Osteoblast (primary cell): ENCODE results near the gene WDR49. TPM values are rescaled to one million over a fixed set of nuclear protein-coding genes. Genes with fewer than 3 reads are reported as not detected.

Source experiments
- DNase-seq: peaks from one replicate; pipeline ENCODE4 v3.0.0; 2011; ENCODE audit warnings: low spot score, mixed read lengths; ENCODE audit not compliant: insufficient read length; ENCODE audit errors: missing footprints
- H2AFZ ChIP-seq: 2 replicates; pipeline ENCODE4 v1.6.0; 2011; ENCODE audit warnings: mild to moderate bottlenecking, low read length
- H3K27ac ChIP-seq: 2 replicates; pipeline ENCODE4 v1.5.1; 2011; ENCODE audit warnings: mild to moderate bottlenecking, low read depth, low read length, moderate library complexity
- H3K27me3 ChIP-seq: 2 replicates; pipeline ENCODE4 v1.6.0; 2012; ENCODE audit warnings: mild to moderate bottlenecking, control low read depth, inconsistent platforms, low read length, moderate library complexity; ENCODE audit not compliant: insufficient read depth
- H3K36me3 ChIP-seq: 2 replicates; pipeline ENCODE4 v1.5.1; 2011; ENCODE audit warnings: mild to moderate bottlenecking, low read length, control low read depth, moderate library complexity; ENCODE audit not compliant: insufficient read depth
- H3K4me1 ChIP-seq: 2 replicates; pipeline ENCODE4 v1.5.1; 2011; ENCODE audit warnings: mild to moderate bottlenecking, low read length, control low read depth, moderate library complexity; ENCODE audit not compliant: insufficient read depth
- H3K4me2 ChIP-seq: 2 replicates; pipeline ENCODE4 v1.6.0; 2011; ENCODE audit warnings: mild to moderate bottlenecking, low read length; ENCODE audit not compliant: insufficient read depth
- H3K4me3 ChIP-seq: fragments of 200-600 bp; sonication (generic); 3 replicates; pipeline ENCODE4 v1.5.1; 2012; ENCODE audit warnings: mild to moderate bottlenecking, low read length, inconsistent platforms; ENCODE audit not compliant: insufficient read depth
- H3K79me2 ChIP-seq: 2 replicates; pipeline ENCODE4 v1.6.0; 2012; ENCODE audit warnings: mild to moderate bottlenecking, low read length, control low read depth, inconsistent platforms; ENCODE audit not compliant: insufficient read depth
- H3K9me3 ChIP-seq: 2 replicates; pipeline ENCODE4 v1.5.1; 2011; ENCODE audit warnings: low read depth, low read length, control low read depth
- H4K20me1 ChIP-seq: 2 replicates; pipeline ENCODE4 v1.6.0; 2012; ENCODE audit warnings: mild to moderate bottlenecking, low read length, control low read depth; ENCODE audit not compliant: insufficient read depth
- small RNA-seq: library from RNA; depleted of rRNA; stranded (forward); fragments of <200 nt; gene quantifications from one replicate; pipeline ENCODE3, GENCODE V24; 2012
- total RNA-seq: library from RNA; depleted of rRNA; stranded (reverse); fragments of >200 nt; gene quantifications from 2 replicates; pipeline ENCODE4 v1.2.3, GENCODE V29; 2012
- TF ChIP-seq, protein P1 (sequence below): IDR thresholded peaks from 2 replicates; pipeline ENCODE4 v1.5.1; 2011; ENCODE audit warnings: mild to moderate bottlenecking, low read depth, low read length, moderate library complexity; ENCODE audit errors: extremely low read depth

The WDR49 gene
- total RNA-seq, 1 donor, result under 0.01 TPM

DNA sequence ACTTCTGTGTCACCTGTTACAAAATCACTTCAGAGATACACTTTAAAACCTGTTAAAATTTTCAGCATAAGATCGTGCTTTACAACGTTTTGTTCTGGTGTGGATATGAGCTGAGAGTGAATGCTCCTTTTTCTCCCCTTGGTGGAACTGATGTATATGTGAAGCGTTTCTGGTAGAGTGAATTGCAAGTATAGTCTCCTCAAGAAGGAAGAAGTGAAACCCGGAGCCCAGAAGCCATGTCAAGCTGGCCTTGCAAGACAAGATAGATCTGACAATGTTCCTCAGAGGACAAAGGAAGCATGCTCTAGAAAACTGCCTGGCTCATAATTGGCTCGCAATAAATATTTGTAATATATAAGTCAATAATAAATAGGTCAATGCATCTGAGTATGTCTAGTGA, 203.5 kb downstream of the WDR49 start:
- no peaks in the 10 kb centered on the region for H3K27me3 ChIP-seq
- TF ChIP-seq, protein P1, sequence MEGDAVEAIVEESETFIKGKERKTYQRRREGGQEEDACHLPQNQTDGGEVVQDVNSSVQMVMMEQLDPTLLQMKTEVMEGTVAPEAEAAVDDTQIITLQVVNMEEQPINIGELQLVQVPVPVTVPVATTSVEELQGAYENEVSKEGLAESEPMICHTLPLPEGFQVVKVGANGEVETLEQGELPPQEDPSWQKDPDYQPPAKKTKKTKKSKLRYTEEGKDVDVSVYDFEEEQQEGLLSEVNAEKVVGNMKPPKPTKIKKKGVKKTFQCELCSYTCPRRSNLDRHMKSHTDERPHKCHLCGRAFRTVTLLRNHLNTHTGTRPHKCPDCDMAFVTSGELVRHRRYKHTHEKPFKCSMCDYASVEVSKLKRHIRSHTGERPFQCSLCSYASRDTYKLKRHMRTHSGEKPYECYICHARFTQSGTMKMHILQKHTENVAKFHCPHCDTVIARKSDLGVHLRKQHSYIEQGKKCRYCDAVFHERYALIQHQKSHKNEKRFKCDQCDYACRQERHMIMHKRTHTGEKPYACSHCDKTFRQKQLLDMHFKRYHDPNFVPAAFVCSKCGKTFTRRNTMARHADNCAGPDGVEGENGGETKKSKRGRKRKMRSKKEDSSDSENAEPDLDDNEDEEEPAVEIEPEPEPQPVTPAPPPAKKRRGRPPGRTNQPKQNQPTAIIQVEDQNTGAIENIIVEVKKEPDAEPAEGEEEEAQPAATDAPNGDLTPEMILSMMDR, result no peak
- DNase-seq, result no peak
- no peaks in the 10 kb centered on the region for H3K36me3 ChIP-seq
- H4K20me1 ChIP-seq, result no peaks in the 10 kb centered on the region
- H3K9me3 ChIP-seq, result no peaks in the 10 kb centered on the region
- H3K79me2 ChIP-seq, result no peaks in the 10 kb centered on the region
- no peak overlapping the region for H3K4me3 ChIP-seq
- no peak overlapping the region for H2AFZ ChIP-seq
- H3K27ac ChIP-seq, result no peak overlapping the region
- H3K4me2 ChIP-seq, result no peak overlapping the region
- H3K4me1 ChIP-seq, result no peaks in the 10 kb centered on the region

DNA sequence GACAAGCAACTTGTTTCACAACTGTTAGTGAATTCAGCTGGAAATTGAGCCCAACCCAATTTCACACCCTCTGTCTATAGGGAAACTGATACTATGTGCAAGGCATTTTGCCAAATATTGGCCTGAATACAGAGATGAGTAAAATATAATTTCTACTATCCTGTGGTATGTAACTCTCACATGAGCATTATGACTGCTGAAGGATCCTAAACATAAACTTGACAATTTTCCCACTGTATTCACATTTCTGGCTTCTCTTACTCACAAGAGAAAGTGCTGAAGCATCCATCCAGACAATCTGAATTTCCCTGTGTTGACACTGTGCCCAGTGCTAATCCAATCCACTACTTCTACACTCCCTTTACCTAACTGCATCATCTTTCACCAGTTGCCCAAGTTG, 208.3 kb downstream of the WDR49 start:
- Histone ChIP-seq H3K79me2 (no peaks in the 10 kb centered on the region), H3K27ac (no peak overlapping the region), H3K4me2 (no peak overlapping the region), H4K20me1 (no peaks in the 10 kb centered on the region), H3K36me3 (no peaks in the 10 kb centered on the region), H3K4me1 (no peaks in the 10 kb centered on the region), H2AFZ (no peak overlapping the region), H3K27me3 (no peaks in the 10 kb centered on the region), H3K4me3 (no peak overlapping the region), H3K9me3 (no peaks in the 10 kb centered on the region)
- DNase-seq, result no peak
- TF ChIP-seq, protein P1, result no peak

DNA sequence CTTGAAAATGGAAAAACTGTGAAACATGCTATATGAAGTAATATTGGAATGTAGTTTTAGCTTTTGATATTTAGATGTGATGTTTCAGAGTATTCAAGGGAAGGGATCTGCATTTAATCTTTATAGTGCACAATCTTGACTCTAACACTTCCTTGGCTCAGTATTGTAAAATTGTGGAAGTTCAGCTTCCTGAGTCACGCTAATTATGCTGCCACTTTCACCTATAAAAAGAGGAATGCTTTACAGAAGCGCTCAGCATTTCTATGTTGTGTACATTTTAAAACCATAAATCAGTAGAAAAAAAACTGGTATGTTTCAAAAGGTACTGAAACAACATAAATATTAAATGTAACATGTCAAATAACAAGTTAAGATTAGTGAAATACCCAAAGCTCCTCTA, 212.5 kb downstream of the WDR49 start:
- Histone ChIP-seq H3K4me3 (no peak overlapping the region), H3K9me3 (no peaks in the 10 kb centered on the region), H4K20me1 (no peaks in the 10 kb centered on the region), H3K27me3 (no peaks in the 10 kb centered on the region), H3K36me3 (no peaks in the 10 kb centered on the region), H3K27ac (no peak overlapping the region), H3K79me2 (no peaks in the 10 kb centered on the region), H3K4me1 (no peaks in the 10 kb centered on the region), H2AFZ (no peak overlapping the region), H3K4me2 (no peak overlapping the region)
- DNase-seq, result no peak
- TF ChIP-seq, protein P1, result no peak

DNA sequence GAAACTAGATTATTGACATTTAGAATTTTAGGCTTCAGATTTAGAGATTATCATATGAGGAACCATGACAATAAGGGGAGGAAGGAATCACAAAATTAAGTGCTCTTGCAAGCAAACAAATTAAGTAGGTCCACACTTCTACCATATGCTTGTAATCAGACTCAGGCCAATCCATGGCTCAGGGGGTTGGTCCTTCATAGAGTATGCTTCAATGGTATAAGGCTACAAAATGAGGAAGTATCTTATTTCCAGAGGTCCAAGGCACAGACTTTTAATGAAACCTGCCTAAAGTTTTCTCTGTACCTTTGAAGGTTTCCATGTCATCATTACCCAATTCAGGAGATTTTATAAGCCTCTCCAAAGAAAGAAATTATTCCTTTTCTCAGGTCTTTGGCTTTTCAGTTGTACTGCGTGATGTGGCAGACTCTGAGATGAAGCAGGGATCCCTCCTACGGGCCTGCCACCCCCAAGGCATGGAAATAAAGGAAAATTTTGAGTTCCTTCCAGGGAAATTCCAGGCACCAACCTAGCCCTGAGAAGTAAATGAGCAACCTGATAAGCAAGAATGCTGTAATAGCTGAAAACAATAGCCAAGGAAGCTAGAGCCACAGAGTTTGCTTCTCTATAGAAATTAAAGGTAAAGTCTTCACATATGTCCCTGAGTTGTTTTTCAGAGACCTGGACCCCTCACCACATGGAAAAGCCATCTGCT, 216.2 kb downstream of the WDR49 start:
- Histone ChIP-seq H2AFZ (no peak overlapping the region), H3K27ac (no peak overlapping the region), H3K4me1 (no peaks in the 10 kb centered on the region), H4K20me1 (no peaks in the 10 kb centered on the region), H3K36me3 (no peaks in the 10 kb centered on the region), H3K4me3 (no peak overlapping the region), H3K4me2 (no peak overlapping the region), H3K27me3 (no peaks in the 10 kb centered on the region), H3K9me3 (no peaks in the 10 kb centered on the region), H3K79me2 (no peaks in the 10 kb centered on the region)
- TF ChIP-seq, protein P1, result no peak
- DNase-seq, result no peak

Small RNA genes lying within 50 kb of the gene (small RNA-seq; reads per million reads assigned to genes)
- not detected for gene HMGN1P8

Other genes with a start within 250 kb of the WDR49 start
- not detected in 2 replicates for gene SERPINI2, start 179.9 kb downstream of the WDR49 start, total RNA-seq
- gene PDCD10, start 81.0 kb upstream of the WDR49 start, total RNA-seq, result 44.9 and 56.9 TPM in 2 replicates
- 1.4 and 2.7 TPM in 2 replicates for gene SERPINI1, start 81.8 kb upstream of the WDR49 start, total RNA-seq